ENCODE measurements around the gene SARDH.

DNA sequence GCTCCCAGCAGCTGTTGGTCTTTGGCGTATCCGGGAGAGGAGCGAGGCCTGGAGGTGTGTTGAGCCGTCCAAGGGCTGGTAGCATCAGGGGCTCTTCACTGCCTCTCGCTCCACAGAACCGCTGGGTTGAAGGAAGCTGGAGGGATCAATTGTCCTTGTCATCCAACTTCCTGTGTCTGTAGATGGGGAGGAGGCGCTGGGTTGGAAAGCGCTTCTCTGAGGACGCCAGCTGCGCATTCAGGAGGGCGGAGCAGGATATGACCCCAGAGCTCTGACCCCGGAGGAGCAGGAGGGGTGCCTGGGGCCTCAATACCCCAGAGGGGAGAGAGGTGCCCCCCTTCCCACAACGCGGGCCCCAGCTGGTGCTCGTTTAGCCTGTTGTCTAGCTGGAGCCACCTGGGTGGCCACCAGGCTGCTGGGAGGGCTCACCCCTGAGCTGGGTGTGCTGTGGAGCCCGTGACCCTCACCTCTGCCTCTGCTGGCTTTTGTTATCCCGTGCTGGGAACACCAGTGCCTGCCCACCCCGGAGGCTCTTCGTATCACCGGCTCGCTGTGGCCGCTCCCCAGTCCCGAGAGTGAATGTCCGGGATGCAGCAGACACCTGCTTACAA, 104.0 kb downstream of the SARDH start:
- TF ChIP-seq POLR2A (IDR thresholded peaks at IDR 0.05), result no peak
- TF ChIP-seq, protein P1, sequence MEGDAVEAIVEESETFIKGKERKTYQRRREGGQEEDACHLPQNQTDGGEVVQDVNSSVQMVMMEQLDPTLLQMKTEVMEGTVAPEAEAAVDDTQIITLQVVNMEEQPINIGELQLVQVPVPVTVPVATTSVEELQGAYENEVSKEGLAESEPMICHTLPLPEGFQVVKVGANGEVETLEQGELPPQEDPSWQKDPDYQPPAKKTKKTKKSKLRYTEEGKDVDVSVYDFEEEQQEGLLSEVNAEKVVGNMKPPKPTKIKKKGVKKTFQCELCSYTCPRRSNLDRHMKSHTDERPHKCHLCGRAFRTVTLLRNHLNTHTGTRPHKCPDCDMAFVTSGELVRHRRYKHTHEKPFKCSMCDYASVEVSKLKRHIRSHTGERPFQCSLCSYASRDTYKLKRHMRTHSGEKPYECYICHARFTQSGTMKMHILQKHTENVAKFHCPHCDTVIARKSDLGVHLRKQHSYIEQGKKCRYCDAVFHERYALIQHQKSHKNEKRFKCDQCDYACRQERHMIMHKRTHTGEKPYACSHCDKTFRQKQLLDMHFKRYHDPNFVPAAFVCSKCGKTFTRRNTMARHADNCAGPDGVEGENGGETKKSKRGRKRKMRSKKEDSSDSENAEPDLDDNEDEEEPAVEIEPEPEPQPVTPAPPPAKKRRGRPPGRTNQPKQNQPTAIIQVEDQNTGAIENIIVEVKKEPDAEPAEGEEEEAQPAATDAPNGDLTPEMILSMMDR (IDR thresholded peaks at IDR 0.05), result no peak

All from right lobe of liver (tissue), 4 donors.